ENCODE data around the gene FBXO46. TPM values are rescaled to one million over a fixed set of nuclear protein-coding genes. Genes with fewer than 3 reads are reported as not detected.
"Not testable (repeated sequence)": the region's sequence is repeated elsewhere in the genome, so short reads cannot be mapped to it uniquely, and the experiment has no call there.

The FBXO46 gene
- total RNA-seq, 2 experiments from 2014 or later, result 33.0 to 37.1 TPM

DNA sequence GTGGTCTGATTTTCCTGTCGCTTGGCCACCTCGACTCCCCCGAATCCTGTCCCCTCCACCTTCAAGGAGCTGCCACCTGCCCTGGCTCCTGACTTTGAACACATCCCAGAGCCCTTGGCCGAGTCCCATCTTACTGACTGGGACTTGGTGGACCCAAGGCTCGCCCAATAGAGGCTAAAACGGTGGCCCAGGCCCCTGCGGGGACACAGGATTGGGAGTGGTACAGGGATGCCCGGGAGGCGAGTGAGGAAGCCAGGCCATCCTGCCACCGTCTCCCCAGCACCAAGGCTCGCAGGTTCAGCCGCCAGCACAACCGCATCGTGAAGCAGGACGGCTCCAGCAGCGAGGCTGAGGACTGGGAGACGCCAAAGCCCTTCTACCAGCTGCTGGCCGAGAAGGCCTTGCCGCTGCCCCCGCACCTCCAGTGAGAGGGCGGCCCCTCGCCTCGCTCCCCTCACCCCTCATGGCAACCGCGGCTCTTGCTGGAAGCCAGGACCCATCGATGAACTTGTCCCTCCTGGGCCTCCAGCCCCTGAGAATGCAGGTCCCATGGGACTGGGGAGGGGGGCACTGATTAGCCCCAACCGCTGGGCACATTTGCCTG is 33.1 kb upstream of the FBXO46 start:
- no peak overlapping the region for H3K4me3 Mint-ChIP-seq
- no peak overlapping the region for H3K27ac Mint-ChIP-seq
- peaks cover 21% of the 10 kb centered on the region for H3K27me3 Mint-ChIP-seq
- no peaks in the 10 kb centered on the region for H3K9me3 Mint-ChIP-seq (ENCODE audit: low read depth)
- CTCF ChIA-PET, result interaction anchor here (1.9 kb wide), 1 partner anchor 53 kb away, joined by 9 read pairs; no protein-coding TSS in a partner anchor
- DNase-seq (no peak), ATAC-seq (no peak)
- H3K4me1 Mint-ChIP-seq, result no peaks in the 10 kb centered on the region
- H3K36me3 Mint-ChIP-seq, result no peaks in the 10 kb centered on the region

DNA sequence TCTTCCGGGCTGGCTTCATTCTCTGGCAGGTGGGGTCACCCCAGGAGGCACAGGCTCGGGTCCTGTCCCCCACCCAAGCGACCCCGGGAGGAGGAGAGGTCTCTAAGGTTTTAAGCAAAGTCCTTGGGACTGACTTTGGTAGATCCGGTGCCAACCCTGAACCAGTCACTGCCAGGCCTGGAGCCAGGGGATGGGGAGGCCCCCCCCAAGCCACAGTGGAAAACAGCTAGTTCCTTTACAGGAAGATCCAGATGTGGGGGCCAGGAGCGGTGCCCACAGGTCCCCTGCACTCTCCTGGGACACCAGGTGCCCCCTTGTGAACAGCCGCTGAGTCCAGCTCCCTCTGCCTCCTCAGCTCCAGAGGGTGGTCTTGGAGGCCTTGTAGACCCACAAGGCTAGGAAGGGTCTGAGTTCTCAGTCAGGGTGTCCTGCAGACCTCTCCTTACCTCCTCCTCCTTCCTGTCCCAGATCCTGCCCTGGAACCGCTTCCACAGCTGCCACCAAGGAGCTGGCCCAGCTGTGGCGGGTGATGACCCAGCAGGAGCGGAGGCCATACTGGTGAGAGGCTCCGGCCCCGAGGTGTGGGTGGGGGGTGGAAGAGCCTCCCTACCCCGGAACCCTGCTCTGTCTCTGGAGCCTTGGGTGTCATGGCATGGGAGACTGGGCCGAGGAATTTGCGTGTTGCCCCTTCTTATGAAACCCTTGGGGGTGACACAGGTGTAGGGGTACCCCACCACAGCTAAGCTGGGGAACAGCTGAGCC is 32.4 kb upstream of the FBXO46 start:
- ATAC-seq (no peak), DNase-seq (no peak)
- H3K9me3 Mint-ChIP-seq (ENCODE audit: low read depth), result no peaks in the 10 kb centered on the region
- no peaks in the 10 kb centered on the region for H3K36me3 Mint-ChIP-seq
- H3K27ac Mint-ChIP-seq, result no peak overlapping the region
- CTCF ChIA-PET, result interaction anchor here (1.0 to 1.9 kb wide), 2 partner anchors 29 to 54 kb away, joined by 3 to 9 read pairs; partner anchors contain the start of gene DMWD
- H3K4me1 Mint-ChIP-seq, result no peaks in the 10 kb centered on the region
- H3K27me3 Mint-ChIP-seq, result peaks cover 20% of the 10 kb centered on the region
- H3K4me3 Mint-ChIP-seq, result no peak overlapping the region

DNA sequence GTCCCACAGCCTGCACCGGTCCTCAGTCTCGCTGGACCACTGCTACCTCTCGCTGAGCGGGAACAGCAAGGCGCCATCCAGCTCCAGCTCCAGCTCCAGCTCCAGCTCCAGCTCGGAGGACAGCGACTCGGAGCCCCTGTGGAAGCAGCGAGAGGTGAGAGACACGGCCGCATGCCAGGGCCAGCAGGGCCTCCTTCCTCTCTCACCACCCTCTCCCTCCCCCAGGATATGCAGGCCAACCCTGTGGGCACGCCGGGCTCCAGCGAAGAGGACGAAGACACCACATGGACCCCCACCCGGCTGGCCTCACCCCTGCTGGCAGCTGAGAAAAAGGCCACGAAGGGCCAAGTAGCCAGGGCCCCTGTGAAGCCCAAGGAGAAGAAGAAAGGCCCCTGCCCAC is 31.0 kb upstream of the FBXO46 start:
- no peak overlapping the region for H3K27ac Mint-ChIP-seq
- no peaks in the 10 kb centered on the region for H3K4me1 Mint-ChIP-seq
- CTCF ChIA-PET, result interaction anchor here (2.4 kb wide), 1 partner anchor 8 kb away, joined by 10 read pairs; the partner anchor contains the start of gene SIX5
- H3K4me3 Mint-ChIP-seq, result no peak overlapping the region
- H3K9me3 Mint-ChIP-seq (ENCODE audit: low read depth), result no peaks in the 10 kb centered on the region
- H3K27me3 Mint-ChIP-seq, result peaks cover 11% of the 10 kb centered on the region
- DNase-seq (no peak), ATAC-seq (no peak)
- H3K36me3 Mint-ChIP-seq, result no peaks in the 10 kb centered on the region

DNA sequence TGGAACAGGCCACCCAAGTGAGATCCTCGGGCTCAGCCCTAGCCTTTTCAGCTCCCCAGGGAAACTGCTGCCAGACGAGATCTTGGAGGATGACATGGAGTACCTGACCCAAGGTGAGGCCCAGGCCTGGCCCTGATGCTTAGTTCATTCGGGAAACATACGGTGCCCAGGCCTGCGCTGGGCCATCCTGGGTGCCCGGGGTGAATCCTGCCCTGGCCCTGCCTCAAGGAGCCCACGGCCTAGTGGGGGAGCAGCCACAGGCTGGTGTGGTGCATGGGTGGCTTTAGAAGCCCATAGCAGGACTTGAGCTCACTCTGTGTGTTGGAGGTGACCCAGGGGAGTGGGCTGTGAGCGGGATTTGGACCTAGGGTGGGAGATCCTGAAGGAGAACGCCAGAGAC is 28.2 kb upstream of the FBXO46 start:
- H3K27me3 Mint-ChIP-seq, result peaks cover 4% of the 10 kb centered on the region
- ATAC-seq (no peak), DNase-seq (no peak)
- no peaks in the 10 kb centered on the region for H3K9me3 Mint-ChIP-seq (ENCODE audit: low read depth)
- no peaks in the 10 kb centered on the region for H3K36me3 Mint-ChIP-seq
- H3K4me3 Mint-ChIP-seq, result no peak overlapping the region
- H3K4me1 Mint-ChIP-seq, result no peaks in the 10 kb centered on the region
- CTCF ChIA-PET, result no interaction called here
- no peak overlapping the region for H3K27ac Mint-ChIP-seq

DNA sequence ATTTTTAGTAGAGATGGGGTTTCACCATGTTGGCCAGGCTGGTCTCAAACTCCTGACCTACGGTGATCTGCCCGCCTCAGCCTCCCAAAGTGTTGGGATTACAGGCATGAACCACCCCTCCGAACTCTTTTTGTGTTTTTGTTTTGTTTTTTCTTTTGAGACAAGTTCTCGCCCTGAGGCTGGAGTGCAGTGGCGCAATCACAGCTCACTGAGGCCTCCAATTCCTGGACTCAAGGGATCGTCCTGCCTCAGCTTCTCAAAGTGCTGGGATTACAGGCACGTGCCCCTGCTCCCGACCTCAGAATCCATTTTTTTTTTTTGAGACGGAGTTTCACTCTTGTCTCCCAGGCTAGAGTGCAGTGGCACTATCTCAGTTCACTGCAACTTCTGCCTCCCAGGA is 27.0 kb upstream of the FBXO46 start:
- H3K36me3 Mint-ChIP-seq, result no peaks in the 10 kb centered on the region
- no peaks in the 10 kb centered on the region for H3K9me3 Mint-ChIP-seq (ENCODE audit: low read depth)
- no peak overlapping the region for H3K27ac Mint-ChIP-seq
- H3K27me3 Mint-ChIP-seq, result peaks cover 2% of the 10 kb centered on the region
- CTCF ChIA-PET, result interaction anchor here (1.6 to 1.7 kb wide), 2 partner anchors 12 to 42 kb away, joined by 6 read pairs; partner anchors contain the start of gene SIX5
- H3K4me3 Mint-ChIP-seq, result no peak overlapping the region
- ATAC-seq, result no peak
- H3K4me1 Mint-ChIP-seq, result no peaks in the 10 kb centered on the region
- DNase-seq, result no peak

DNA sequence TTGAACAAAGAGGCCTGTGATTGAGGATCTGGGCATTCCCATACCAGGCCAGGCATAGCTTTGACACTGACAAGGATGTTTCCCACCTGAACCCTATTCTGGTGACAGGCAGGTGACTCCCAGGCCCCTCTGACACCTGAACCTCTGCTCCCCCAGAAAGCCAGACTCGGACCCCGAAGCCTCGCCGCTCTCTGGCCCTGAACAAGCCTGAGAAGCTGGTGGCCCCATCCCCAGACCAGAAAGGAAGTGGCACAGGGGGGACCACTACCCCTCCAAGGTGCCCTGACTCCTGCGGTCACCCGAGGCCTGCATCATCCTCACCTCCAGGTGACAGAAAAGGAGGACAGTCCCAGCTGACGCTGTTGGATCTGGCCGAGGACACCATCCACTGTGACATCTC is 23.6 kb upstream of the FBXO46 start:
- H3K27me3 Mint-ChIP-seq, result no peaks in the 10 kb centered on the region
- H3K36me3 Mint-ChIP-seq, result no peaks in the 10 kb centered on the region
- no peak overlapping the region for H3K27ac Mint-ChIP-seq
- no peaks in the 10 kb centered on the region for H3K9me3 Mint-ChIP-seq (ENCODE audit: low read depth)
- ATAC-seq (no peak), DNase-seq (no peak)
- no peak overlapping the region for H3K4me3 Mint-ChIP-seq
- CTCF ChIA-PET, result interaction anchor here (2.4 kb wide), 1 partner anchor 16 kb away, joined by 10 read pairs; the partner anchor contains the start of gene SIX5
- no peaks in the 10 kb centered on the region for H3K4me1 Mint-ChIP-seq

DNA sequence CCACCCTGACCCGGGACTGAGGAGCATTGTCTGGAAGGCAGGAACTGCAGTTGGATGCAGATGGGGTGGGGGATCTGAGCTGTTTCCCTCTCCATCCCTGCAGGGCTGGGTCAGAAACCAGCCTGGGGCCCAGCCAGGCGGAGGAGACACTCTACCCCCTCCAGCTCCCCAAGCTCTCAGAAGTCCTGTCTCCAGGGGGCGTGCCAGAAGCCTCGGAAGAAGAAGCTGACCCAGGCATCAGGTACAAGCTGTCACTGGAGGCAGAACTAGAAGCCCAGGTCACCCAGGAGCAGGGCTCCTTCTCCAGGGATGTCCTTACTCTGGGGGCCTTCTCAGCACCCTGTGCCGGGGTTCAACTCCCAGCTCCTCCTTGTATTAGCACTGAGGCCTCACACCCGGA is 22.9 kb upstream of the FBXO46 start:
- CTCF ChIA-PET, result interaction anchor here (1.1 to 2.4 kb wide), 3 partner anchors 16 to 261 kb away, joined by 3 to 10 read pairs (median 3); partner anchors contain the start of gene SIX5
- Mint-ChIP-seq H3K36me3 (no peaks in the 10 kb centered on the region), H3K27ac (no peak overlapping the region), H3K9me3 (ENCODE audit: low read depth) (no peaks in the 10 kb centered on the region), H3K4me1 (no peaks in the 10 kb centered on the region), H3K27me3 (no peaks in the 10 kb centered on the region), H3K4me3 (no peak overlapping the region)
- DNase-seq (no peak), ATAC-seq (no peak)

DNA sequence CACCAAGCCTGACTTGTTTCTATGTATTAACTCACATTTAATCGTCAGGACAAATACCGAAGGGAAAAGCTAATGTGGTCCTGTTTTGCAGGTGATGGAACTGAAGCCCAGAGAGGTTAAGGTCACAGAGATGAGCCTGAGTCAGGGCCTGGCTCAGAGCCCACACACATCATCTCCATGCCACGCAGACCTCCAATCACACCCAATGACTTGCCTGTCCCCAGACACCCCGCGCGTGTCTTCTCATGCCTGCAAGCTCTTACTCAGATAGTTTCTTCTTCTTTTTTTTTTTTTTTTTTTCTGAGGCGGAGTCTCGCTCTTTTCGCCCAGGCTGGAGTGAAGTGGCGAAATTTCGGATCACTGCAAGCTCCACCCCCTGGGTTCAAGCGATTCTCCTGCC is 21.9 kb upstream of the FBXO46 start:
- CTCF ChIA-PET, result interaction anchor here (1.3 to 1.5 kb wide), 2 partner anchors 17 to 18 kb away, joined by 3 to 5 read pairs; no protein-coding TSS in a partner anchor
- H3K27me3 Mint-ChIP-seq, result peaks cover under 1% of the 10 kb centered on the region
- DNase-seq, result no peak
- no peak overlapping the region for H3K27ac Mint-ChIP-seq
- H3K36me3 Mint-ChIP-seq, result no peaks in the 10 kb centered on the region
- ATAC-seq, result no peak
- no peak overlapping the region for H3K4me3 Mint-ChIP-seq
- no peaks in the 10 kb centered on the region for H3K4me1 Mint-ChIP-seq
- no peaks in the 10 kb centered on the region for H3K9me3 Mint-ChIP-seq (ENCODE audit: low read depth)

DNA sequence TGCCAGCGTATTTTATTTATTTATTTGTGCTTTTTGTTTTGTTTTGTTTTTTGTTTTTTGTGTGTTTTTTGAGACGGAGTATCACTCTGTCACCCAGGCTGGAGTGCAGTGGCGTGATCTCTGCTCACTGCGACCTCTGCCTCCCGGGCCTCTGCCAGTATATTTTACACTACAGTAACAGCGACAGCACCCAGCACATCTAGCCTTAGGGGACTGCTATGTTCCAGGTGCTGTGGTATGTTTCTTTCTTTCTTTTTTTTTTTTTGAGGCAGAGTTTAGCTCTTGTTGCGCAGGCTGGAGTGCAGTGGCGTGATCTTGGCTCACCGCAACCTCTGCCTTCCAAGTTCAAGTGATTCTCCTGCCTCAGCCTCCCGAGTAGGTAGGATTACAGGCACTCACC is 20.8 kb upstream of the FBXO46 start:
- not testable (repeated sequence) for H3K4me3 Mint-ChIP-seq; H3K27ac Mint-ChIP-seq; H3K9me3 Mint-ChIP-seq (ENCODE audit: low read depth); H3K4me1 Mint-ChIP-seq; ATAC-seq; H3K27me3 Mint-ChIP-seq; H3K36me3 Mint-ChIP-seq; DNase-seq
- CTCF ChIA-PET, result interaction anchor here (1.2 to 1.5 kb wide), 2 partner anchors 18 kb away, joined by 3 to 5 read pairs; partner anchors contain the start of gene SIX5

DNA sequence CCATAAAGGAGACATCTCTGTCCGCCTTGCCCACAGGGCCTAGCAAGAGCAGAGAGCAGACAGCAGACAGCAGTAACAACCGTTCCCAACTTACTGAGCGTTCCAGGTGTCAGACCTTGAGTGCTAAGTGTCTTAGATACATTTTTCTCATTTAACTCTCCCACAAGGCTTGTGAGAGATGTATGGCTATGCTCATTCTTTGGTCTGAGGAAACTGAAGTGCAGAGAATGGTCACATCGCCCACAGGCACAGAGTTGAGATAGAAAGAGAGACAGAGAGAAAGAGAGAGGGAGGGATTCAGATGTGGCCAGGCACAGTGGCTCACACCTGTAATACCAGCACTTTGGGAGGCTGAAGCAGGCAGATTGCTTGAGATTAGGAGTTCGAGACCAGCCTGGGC is 16.8 kb upstream of the FBXO46 start:
- Mint-ChIP-seq H3K9me3 (ENCODE audit: low read depth) (no peaks in the 10 kb centered on the region), H3K27me3 (peaks cover 19% of the 10 kb centered on the region), H3K4me1 (no peaks in the 10 kb centered on the region), H3K36me3 (no peaks in the 10 kb centered on the region), H3K27ac (no peak overlapping the region), H3K4me3 (no peak overlapping the region)
- CTCF ChIA-PET, result no interaction called here
- no peak for ATAC-seq
- no peak for DNase-seq

DNA sequence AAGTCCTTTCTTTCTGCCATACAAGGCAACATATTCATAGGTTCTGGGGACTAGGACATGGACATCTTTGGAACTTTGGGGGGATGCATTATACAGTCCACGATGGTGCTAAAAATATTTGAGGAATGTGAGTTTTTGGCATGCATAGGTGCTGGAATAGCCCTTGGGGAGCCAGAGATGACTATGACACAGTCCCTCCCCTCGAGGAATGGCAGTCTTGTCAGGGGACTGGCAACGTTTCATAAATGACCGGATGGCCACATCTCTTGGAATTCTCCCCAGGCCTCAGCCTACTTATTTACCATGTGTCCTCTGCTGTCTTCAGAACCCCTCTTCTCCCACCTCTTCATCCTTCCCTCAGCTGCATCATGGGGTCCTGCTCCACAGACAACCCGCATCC is 16.2 kb upstream of the FBXO46 start:
- CTCF ChIA-PET, result no interaction called here
- Mint-ChIP-seq H3K36me3 (no peaks in the 10 kb centered on the region), H3K27ac (no peak overlapping the region), H3K27me3 (peaks cover 22% of the 10 kb centered on the region), H3K4me3 (no peak overlapping the region), H3K4me1 (no peaks in the 10 kb centered on the region), H3K9me3 (ENCODE audit: low read depth) (no peaks in the 10 kb centered on the region)
- DNase-seq, result no peak
- ATAC-seq, result no peak

DNA sequence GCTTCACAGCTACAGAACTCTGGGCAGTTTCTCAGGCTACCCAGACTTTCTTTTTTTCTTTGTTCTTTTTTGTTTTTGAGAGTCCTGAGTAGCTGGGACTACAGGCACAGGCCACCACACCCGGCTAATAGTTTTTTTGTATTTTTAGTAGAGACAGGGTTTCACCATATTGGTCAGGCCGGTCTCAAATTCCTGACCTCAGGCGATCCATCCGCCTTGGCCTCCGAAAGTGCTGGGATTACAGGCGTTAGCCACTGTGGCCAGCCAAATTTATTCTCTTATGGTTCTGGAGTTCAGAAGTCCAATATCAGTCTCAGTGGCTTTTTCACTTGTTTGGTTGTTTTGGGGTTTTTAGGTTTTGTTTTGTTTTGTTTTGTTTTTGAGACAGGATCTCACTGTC is 14.9 kb upstream of the FBXO46 start:
- Mint-ChIP-seq H3K9me3 (ENCODE audit: low read depth) (no peaks in the 10 kb centered on the region), H3K4me3 (no peak overlapping the region), H3K27ac (no peak overlapping the region), H3K27me3 (peaks cover 22% of the 10 kb centered on the region), H3K36me3 (no peaks in the 10 kb centered on the region), H3K4me1 (no peaks in the 10 kb centered on the region)
- no peak for DNase-seq
- CTCF ChIA-PET, result interaction anchor here (0.9 kb wide), 1 partner anchor 15 kb away, joined by 3 read pairs; the partner anchor contains the start of gene FBXO46
- no peak for ATAC-seq

DNA sequence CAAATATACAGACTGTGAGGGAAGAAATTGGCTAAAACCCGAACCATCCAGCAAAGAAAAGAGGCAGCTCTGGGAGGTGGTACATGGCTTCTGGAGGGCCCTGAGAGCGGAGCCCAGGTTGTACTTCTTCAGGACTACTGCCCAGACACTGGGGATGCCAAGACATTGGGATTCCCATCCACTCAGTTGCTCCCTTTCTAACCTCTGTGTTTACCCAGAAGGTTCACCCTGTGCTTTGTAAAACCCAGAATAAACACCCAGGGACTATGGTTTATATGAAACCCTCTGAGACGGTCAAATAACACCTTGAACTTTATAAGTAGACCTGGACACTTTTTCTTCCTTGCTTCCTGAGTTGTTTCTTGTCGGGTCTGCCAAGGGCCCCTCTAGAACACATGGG is 12.3 kb upstream of the FBXO46 start:
- H3K36me3 Mint-ChIP-seq, result no peaks in the 10 kb centered on the region
- H3K9me3 Mint-ChIP-seq (ENCODE audit: low read depth), result no peaks in the 10 kb centered on the region
- peaks cover 26% of the 10 kb centered on the region for H3K27me3 Mint-ChIP-seq
- CTCF ChIA-PET, result interaction anchor here (0.6 kb wide), 1 partner anchor 36 kb away, joined by 3 read pairs; no protein-coding TSS in a partner anchor
- DNase-seq (no peak), ATAC-seq (no peak)
- H3K27ac Mint-ChIP-seq, result no peak overlapping the region
- H3K4me3 Mint-ChIP-seq, result no peak overlapping the region
- no peaks in the 10 kb centered on the region for H3K4me1 Mint-ChIP-seq
